HG03025 (cell line): ENCODE measurements around the gene EFCAB6.

Experiments
- ATAC-seq: cut with Tn5 transposase; IDR thresholded peaks from one replicate; pipeline ENCODE4 v1.9.1; 2021; ENCODE audit warnings: mild to moderate bottlenecking, moderate library complexity; ENCODE audit not compliant: unreplicated experiment, low FRiP score

The EFCAB6 gene

DNA sequence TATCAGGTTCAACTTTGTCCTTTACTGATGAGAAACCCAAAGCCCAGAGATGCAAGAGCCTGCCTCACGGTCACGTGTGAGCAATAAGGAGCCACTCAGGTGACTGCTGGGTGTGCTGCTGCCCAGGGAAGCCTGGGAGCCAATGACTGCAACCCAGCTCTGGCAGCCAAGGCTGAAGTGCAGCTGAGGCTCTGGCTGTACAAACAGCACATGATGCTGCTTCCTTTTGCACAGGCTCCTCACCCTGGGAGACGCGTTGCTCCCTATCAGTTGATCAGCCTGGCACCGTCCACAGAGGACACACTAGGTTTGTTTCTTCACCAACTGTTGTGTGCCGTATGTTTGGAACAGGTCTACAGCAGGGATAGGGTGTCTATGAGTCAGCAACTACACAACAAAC, 168.7 kb downstream of the EFCAB6 start:
- ATAC-seq = no peak

DNA sequence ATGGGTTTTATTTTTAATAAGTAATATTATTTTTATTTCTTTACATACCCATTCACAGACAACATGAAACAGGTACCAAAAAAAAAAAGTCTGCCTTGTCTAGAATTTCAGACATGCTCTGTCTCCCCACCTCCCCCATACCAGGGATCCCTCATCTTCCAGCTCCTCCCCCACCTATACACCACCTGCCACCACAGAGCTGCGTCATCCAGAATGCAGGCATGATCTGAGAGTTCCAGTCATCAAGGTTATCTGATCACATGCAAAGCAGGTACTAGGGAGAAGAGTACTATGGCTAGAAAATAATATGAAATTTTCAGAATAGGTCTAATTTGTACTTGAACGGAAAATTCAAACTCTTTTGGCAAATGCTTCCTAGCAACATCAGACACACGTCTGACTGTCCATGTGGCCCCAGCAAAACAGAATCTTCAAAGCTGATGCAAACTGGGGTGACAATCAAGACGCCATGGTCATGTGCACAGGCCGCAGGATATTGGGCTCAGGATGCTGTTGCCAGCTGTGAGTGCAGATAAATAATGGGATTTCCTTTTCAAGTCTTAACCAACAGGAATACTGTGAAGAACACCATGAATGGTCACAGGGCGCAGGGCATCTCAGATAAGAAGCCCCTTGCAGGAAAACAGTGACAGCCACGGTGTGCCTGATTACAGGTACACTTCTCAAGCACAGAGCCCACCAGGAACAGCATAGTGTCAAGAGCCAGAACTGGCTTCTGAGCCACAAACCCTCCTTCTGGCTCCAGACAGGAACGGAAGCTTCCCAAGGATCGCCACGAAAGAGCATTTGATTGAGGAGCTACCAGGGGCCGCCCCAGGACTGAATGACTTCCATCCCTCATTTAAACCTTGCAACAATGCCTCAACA, 169.5 kb downstream of the EFCAB6 start:
- ATAC-seq = no peak

DNA sequence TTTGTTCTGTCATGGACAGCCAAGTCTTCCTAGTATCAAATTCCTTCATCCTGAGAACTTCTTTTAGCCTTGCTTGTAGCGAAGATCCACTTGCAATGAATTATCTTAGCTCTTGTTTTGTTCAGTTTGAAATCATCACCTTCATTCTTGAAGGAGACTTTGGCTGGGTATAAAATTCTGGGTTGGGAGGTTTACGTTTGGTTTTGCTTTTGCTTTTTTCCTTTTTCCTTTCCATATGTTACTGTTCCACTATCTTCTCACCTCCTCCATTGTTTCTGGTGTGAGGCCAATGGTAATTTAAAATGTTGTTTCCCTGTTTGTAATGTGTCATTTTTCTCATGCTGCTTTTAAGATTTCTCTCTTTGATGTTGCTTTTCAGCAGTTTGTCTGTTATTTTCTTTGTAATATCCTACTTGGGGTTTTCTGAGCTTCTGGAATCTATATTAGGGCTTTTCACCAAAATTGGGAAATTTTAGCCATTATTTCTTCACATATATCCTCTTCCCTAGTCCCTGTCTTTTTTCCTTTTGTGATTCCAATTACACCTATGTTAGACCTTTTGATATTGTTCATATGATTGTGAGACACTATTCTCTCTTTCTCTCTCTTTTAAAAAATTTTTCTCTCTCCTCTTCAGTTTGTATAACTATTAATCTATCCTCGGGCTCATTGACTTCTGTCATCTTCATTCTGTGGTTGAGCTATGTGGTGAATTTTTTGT, 172.7 kb downstream of the EFCAB6 start:
- no peak for ATAC-seq

DNA sequence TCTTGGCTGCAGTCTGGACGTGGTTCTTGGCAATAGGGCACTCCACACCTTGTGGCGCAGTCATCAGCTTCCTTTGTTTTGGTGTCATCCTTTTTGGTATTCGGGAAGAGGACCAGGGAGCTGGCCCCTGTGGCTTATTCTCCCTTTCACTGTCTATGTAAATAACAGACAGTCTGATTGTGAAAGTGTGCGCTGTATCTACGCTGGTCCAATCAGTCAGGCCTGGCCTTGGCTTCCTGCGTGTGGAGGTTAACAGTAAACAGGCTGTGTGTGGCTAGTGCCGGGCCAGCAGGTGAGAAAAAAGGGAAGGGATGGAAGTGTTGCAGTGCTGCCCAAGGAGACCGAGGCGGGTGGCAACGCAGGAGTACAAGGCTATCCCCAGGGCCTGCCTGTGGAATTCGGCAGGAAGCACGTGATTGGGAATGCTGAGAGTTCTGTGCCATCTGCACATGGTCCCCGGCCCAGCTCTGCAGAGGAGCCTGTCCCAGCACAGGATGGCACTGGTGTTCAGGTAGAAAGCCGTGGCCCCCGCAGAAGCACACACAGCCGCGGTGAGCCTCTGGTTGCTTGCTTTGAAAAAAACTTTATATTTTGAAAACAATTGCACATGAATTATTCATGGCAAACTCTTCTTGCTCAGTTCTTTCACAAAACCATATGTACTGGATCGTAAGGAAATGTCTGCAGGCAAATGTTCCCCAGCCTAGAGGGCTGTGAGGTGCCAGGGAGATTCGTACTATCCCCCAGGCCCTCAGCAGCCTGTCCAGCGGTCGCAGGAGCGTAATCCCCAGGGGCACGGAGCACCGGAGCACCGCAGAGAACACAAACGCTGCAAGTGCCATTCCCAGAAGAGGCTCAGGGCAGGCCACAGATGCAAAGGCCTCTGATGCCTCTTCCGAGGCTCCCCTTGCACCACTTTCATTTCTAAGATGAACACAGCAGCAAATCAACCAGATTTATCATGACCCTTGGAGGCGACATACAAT, 174.5 kb downstream of the EFCAB6 start:
- ATAC-seq = no peak

DNA sequence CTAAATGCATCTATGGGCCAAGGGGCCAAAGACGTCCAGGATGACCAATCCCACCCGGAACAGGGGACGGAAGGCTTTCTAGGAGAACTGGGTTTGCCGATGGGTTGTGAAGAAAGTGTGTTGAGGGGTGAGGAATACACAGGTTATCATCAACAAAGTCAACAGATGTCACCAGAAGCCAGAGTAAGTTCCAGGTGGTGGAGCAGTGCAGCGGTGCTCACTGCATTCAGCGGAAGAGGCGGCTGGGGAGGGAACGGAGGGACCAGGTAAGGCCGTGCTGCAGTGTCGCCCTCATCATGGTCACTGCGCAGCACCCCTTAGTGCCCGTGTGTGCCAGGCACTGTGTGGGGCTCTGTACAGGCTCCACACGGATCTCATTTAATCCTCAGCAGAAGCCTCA, 176.0 kb downstream of the EFCAB6 start:
- no peak for ATAC-seq

- no peak for ATAC-seq
These were observed 177.0 kb downstream of the EFCAB6 start for GRCh38 chr22:43635101-43635500.

DNA sequence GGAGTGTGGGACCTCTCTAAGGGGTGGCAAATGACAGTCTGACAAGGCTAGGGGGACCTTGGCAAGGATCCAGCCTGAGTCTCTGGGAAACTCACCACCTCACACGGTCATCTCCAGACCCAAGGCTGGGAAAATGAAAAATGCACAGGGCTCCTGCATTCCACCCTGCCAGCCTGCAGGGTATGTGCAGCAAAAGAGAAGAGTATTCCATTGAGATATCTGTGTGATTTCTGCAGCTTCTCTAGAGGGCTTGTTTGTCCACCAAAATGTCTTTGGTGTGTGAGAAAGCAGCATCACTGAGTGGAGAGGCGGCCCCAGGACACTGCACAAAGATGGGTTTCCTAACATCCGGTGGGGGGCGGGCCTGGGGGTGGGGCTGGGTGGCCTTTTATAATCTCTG, 177.8 kb downstream of the EFCAB6 start:
- ATAC-seq = no peak

DNA sequence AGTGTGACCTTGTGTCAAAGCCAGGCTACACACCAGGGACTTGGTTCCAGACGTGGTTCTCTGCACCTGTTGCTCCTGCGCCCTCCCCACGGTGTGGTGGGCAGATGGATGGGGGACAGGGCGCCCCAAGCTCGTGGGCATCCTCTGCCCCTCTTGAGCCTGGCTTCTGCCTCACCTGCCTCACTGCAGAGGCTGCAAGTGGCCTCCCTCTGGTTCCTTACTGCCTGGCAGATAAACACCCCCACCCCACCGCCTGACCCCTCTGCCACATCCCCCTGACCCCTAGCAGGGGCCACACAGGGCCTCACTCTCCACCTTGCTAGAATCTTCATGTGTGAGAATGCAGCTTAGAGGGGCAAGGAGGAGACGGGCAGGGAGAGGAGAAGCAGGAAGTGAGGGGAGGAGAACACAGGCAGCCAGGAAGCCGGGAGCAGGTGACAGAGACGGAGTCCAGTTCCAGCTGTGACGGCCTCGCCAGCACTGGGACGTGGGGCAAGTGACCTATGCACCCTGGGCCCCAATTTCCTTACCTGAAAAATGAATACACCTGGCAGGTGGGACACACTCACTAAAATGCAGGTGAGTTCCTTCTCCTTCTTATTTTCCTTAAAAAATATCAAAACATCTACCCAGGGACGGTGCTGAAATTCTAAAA, 178.3 kb downstream of the EFCAB6 start:
- ATAC-seq = no peak

GRCh38 chr22:43631846-43632245, 180.3 kb downstream of the EFCAB6 start:
- ATAC-seq = no peak

GRCh38 chr22:43631201-43631600, 180.9 kb downstream of the EFCAB6 start:
- no peak for ATAC-seq

- no peak for ATAC-seq
These were observed 181.7 kb downstream of the EFCAB6 start for GRCh38 chr22:43630451-43630850.

DNA sequence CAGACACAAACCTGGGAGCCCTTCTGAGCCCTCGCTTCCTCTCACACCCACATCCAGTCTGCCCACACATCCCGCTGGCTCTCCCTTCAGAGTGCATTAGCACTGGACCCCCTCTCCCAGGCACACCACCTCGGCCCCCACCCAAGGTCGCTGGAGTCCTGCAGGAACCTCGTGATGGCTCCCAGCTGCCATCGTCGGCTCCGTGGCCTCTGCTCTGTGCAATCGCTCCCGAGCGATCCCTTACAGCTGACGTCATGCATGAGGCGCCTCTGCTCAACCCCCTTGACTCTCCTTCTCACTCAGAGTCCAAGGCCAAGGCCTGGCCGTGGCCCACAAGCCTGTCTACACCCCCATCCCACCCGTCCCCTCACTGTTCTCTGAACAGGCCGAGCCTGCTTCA, 183.9 kb downstream of the EFCAB6 start:
- no peak for ATAC-seq

DNA sequence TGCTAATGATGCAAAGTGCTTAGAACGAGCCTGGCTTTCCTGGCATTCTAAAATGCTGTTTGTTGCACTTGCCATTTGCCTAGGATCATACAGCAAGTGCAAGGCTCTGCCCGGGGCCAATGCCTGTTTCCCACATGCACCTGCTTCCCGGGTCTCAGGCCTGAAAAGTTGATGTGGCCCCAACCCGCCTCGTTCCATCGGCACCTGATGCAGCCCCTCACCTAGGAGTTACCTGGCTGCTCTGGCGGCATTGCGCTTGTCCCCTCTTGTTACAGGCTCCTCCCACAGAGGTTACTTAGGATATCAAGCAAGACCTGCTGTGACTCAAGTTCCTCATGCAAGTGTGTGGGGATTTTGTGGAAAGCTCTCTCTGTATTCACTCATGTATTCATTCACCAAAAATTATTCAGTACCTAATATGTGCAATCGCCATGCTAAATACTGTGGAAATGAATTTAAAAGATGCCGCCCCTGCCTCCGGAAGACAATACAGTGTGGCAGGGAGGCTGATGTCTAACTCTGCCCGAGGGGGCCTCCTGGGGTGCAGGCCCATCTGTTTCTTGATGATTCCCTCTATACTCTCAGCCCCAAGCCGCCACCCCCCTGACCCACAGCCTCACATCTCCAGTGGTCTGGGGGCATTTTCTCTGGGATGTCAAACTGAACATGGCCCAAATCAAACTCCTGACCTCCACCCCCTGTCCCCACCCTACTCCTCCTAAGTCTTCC, 184.5 kb downstream of the EFCAB6 start:
- ATAC-seq = no peak

DNA sequence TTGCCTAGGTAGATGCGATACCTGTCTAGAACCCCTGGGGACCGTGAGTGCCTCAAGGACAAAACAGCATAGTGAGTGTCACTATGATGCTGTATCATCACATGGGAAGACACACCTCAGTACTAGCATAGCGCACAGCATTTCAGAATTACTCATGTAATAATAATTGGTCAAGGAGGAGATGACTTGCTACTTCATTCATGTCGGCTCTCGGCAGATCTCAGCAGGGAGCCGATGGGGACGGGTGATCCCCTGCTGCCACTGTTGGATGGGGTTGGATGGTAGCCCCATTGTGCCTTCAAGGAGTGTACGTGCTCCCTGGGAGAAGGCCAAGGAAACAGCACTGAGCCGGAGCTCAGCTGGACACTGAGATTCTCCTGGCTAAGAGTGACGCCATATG, 186.9 kb downstream of the EFCAB6 start:
- no peak for ATAC-seq

DNA sequence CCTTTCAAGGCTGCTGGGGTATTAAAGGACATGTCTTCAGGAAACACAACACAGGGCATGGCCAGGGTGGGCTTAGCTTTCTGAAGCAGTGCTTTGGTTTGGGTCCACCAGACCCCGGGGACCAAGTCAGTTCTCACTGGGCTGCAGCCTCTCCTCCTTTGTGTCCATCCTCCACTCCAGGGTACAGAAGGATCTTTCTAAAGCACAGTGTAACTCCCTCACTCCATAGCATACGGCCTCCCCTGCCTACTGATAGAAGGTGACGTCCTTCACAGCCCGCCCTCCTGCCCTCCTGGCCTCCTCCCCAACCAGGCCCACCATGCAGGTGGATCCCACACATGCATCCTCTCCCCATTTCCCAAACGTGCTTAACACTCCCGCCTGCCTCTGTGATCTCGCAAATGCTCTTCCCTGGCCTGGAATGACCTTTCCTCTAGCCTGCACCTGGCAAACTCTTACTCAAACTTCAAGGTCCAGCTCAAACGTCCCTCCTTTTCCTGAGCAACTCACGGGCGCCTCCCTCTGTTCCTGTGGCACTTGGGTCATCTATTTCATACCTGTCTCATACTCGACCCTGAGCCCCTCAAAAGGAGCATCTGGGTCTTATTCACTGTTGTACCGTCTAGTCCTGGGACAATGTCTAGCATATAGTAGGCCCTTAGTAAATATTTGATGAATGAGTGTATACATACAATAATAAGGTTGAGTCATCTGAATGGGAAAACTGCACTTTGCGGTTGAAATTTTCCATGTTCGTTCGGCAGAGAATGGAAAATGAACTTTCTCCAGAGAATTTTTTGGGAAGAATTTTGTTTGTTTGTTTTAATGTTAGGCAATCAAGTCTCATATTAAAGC, 187.7 kb downstream of the EFCAB6 start:
- no peak for ATAC-seq

DNA sequence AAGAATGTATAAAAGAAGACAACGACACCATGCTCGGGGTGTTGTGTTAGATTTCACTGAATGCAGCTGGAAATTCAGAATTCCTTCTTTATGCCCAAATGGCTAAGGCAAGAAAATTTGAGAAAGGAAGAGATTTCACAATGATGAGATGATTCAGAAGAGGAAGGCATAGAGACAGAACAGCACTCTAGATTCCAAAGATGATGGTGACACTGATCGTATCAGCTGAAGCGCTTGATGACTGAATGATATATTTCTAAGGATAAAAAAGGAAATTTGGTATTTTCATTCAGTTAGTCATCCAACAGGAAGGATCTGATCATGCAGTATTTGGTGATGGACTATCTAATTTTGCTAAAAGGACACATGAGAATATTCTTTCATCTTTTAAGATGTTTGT, 189.2 kb downstream of the EFCAB6 start:
- no peak for ATAC-seq

- no peak for ATAC-seq
These were observed 191.9 kb downstream of the EFCAB6 start for GRCh38 chr22:43620197-43620596.

GRCh38 chr22:43618517-43618916, 193.6 kb downstream of the EFCAB6 start:
- ATAC-seq = no peak

DNA sequence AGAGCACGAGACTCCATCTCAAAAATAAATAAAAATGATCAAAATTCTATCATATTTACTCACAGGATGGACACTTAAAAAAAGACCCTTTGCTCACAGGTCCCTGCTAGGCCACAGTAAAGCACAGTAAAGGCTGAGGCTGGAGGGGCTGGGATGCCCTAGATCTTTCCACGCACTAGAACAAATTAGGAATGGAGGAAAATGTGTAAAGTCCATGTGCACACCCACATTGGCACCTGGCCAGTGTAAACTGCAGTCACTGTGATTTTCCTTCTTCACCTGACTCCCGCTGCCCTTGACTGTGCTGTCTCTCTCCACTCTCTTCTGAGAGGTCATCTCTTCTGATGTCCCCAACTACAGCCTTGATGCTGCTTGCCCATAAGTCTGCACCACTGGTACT, 195.5 kb downstream of the EFCAB6 start:
- no peak for ATAC-seq
